ENCODE data around the gene SLC37A1. TPM values are rescaled to one million over a fixed set of nuclear protein-coding genes. Genes with fewer than 3 reads are reported as not detected.

Gene SLC37A1
- total and polyA plus RNA-seq, 9 of the 15 experiments (the other 6 are each of a cell fraction or from before 2014, with no cell fraction given), result 0.06 to 3.4 (median 0.40) TPM

DNA sequence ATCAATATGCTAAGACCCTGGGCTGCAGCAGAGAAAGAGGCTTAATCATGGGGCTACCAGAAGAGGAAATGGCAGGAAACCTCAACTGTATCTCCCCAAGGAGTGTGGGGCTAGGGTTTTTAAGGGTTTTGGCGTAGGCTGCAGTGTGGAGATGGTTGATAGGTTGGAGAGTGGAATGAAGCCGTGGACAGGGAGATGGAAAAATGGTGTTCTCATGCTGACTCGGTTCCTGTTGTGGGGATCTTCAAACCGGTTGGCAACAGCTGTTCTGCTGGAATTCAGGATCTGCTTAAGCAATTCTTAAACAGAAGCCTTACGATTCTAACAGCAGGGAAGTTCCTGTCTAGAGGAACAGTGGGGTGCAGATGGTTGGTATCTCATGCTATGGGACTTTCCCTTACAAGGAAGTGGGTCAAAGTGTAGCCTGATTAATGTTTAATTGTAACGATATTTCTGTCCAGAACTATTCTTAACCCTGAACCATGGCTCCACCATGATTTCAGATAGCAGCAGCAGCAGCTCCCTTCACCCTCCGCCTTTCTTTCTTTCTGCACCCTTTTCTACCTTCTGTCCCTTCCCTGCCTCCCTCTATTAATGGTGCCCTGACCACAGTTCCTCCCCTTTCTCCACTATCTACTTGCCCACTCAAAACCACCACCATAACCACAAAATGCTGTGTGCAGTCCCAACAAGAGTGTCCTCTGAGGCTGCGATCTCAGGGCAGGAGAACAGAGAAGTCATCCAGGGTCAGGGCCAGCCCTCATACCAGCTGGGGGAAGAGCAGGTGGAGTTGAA lies 48.4 kb upstream of the SLC37A1 start (continued):
- TF ChIP-seq, protein P1, sequence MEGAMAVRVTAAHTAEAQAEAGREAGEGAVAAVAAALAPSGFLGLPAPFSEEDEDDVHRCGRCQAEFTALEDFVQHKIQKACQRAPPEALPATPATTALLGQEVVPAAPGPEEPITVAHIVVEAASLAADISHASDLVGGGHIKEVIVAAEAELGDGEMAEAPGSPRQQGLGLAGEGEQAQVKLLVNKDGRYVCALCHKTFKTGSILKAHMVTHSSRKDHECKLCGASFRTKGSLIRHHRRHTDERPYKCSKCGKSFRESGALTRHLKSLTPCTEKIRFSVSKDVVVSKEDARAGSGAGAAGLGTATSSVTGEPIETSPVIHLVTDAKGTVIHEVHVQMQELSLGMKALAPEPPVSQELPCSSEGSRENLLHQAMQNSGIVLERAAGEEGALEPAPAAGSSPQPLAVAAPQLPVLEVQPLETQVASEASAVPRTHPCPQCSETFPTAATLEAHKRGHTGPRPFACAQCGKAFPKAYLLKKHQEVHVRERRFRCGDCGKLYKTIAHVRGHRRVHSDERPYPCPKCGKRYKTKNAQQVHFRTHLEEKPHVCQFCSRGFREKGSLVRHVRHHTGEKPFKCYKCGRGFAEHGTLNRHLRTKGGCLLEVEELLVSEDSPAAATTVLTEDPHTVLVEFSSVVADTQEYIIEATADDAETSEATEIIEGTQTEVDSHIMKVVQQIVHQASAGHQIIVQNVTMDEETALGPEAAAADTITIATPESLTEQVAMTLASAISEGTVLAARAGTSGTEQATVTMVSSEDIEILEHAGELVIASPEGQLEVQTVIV (CRISPR knock-in tag; IDR thresholded peaks at IDR 0.05; ENCODE audit: borderline replicate concordance), result no peak
- TF ChIP-seq ZNF584 (CRISPR knock-in tag; IDR thresholded peaks at IDR 0.05; ENCODE audit: low read depth) (0 out of 2 replicates have a peak, but pooled peaks have one; percentile 58), BCOR (IDR thresholded peaks at IDR 0.05) (peak; percentile 49), CBFA2T3 (IDR thresholded peaks at IDR 0.05) (peak; percentile 85), MTA2 (IDR thresholded peaks at IDR 0.05; ENCODE audit: low read depth) (peak; percentile 54), HMGN3 (IDR thresholded peaks at IDR 0.05; ENCODE audit: borderline replicate concordance, extremely low read depth, insufficient read length, low read depth, low read length) (no peak), TRIM28 (IDR thresholded peaks at IDR 0.05) (no peak), TCF3 (CRISPR knock-in tag; IDR thresholded peaks at IDR 0.05) (peak; percentile 94), RHOXF2B (CRISPR knock-in tag; conservative IDR thresholded peaks at IDR 0.05) (no peak), KDM2B (CRISPR knock-in tag; IDR thresholded peaks at IDR 0.05) (no peak), ZNF23 (CRISPR knock-in tag; IDR thresholded peaks at IDR 0.05) (no peak), HDAC1 (IDR thresholded peaks at IDR 0.05) (peak in 1 of 2 experiments; percentile 34; a peak in 1 of 4 replicates)
- TF ChIP-seq, protein P2, sequence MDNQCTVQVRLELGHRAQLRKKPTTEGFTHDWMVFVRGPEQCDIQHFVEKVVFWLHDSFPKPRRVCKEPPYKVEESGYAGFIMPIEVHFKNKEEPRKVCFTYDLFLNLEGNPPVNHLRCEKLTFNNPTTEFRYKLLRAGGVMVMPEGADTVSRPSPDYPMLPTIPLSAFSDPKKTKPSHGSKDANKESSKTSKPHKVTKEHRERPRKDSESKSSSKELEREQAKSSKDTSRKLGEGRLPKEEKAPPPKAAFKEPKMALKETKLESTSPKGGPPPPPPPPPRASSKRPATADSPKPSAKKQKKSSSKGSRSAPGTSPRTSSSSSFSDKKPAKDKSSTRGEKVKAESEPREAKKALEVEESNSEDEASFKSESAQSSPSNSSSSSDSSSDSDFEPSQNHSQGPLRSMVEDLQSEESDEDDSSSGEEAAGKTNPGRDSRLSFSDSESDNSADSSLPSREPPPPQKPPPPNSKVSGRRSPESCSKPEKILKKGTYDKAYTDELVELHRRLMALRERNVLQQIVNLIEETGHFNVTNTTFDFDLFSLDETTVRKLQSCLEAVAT (IDR thresholded peaks at IDR 0.05), result peak in 1 of 2 experiments; percentile 97; a peak in 2 of 4 replicates
- TF ChIP-seq, protein P3, sequence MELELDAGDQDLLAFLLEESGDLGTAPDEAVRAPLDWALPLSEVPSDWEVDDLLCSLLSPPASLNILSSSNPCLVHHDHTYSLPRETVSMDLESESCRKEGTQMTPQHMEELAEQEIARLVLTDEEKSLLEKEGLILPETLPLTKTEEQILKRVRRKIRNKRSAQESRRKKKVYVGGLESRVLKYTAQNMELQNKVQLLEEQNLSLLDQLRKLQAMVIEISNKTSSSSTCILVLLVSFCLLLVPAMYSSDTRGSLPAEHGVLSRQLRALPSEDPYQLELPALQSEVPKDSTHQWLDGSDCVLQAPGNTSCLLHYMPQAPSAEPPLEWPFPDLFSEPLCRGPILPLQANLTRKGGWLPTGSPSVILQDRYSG (tag; conservative IDR thresholded peaks at IDR 0.05; ENCODE audit: low read depth), result 0 out of 2 replicates have a peak, but pooled peaks have one; percentile 45
- TF ChIP-seq, protein P4, sequence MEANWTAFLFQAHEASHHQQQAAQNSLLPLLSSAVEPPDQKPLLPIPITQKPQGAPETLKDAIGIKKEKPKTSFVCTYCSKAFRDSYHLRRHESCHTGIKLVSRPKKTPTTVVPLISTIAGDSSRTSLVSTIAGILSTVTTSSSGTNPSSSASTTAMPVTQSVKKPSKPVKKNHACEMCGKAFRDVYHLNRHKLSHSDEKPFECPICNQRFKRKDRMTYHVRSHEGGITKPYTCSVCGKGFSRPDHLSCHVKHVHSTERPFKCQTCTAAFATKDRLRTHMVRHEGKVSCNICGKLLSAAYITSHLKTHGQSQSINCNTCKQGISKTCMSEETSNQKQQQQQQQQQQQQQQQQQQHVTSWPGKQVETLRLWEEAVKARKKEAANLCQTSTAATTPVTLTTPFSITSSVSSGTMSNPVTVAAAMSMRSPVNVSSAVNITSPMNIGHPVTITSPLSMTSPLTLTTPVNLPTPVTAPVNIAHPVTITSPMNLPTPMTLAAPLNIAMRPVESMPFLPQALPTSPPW (CRISPR knock-in tag; IDR thresholded peaks at IDR 0.05), result peak; percentile 46; the same call in 1 of the 2 replicates

All from K562 (cell line).